Measurements from ENCODE around the gene GTF3C2.
"Not testable (repeated sequence)": the region's sequence is repeated elsewhere in the genome, so short reads cannot be mapped to it uniquely, and the experiment has no call there.

The GTF3C2 gene

GRCh38 chr2:27354597-27354927 is 2.0 kb downstream of the GTF3C2 start:
- H3K4me3 ChIP-seq (ENCODE audit: low read length) = no peak overlapping the region
- no peak for DNase-seq (ENCODE audit: low read depth)
- no peak for TF ChIP-seq CTCF (conservative IDR thresholded peaks at IDR 0.05; ENCODE audit: low read length)

- TF ChIP-seq CTCF (conservative IDR thresholded peaks at IDR 0.05; ENCODE audit: low read length) = no peak
- peak; percentile 20 for DNase-seq (ENCODE audit: low read depth)
Observed at GRCh38 chr2:27353762-27354596, 2.6 kb downstream of the GTF3C2 start.

GRCh38 chr2:27353386-27353761 is 3.2 kb downstream of the GTF3C2 start:
- not testable (repeated sequence) for DNase-seq (ENCODE audit: low read depth); H3K4me3 ChIP-seq (ENCODE audit: low read length)

More at GRCh38 chr2:27353762-27354596, 2.6 kb downstream of the GTF3C2 start:
- no peak overlapping the region for H3K4me3 ChIP-seq (ENCODE audit: low read length)

GRCh38 chr2:27351802-27352598 is 4.6 kb downstream of the GTF3C2 start:
- no peak for TF ChIP-seq CTCF (conservative IDR thresholded peaks at IDR 0.05; ENCODE audit: low read length)
- H3K4me3 ChIP-seq (ENCODE audit: low read length) = no peak overlapping the region
- DNase-seq (ENCODE audit: low read depth) = no peak

- no peak for TF ChIP-seq CTCF (conservative IDR thresholded peaks at IDR 0.05; ENCODE audit: low read length)
- H3K4me3 ChIP-seq (ENCODE audit: low read length) = no peak overlapping the region
- DNase-seq (ENCODE audit: low read depth) = no peak
Observed at GRCh38 chr2:27350106-27350693, 6.4 kb downstream of the GTF3C2 start.

GRCh38 chr2:27347641-27348040 is 8.9 kb downstream of the GTF3C2 start:
- DNase-seq (ENCODE audit: low read depth) = no peak
- TF ChIP-seq CTCF (conservative IDR thresholded peaks at IDR 0.05; ENCODE audit: low read length) = no peak
- no peak overlapping the region for H3K4me3 ChIP-seq (ENCODE audit: low read length)

- DNase-seq (ENCODE audit: low read depth) = no peak
- H3K4me3 ChIP-seq (ENCODE audit: low read length) = no peak overlapping the region
- no peak for TF ChIP-seq CTCF (conservative IDR thresholded peaks at IDR 0.05; ENCODE audit: low read length)
Observed at GRCh38 chr2:27336173-27336572, 20.4 kb downstream of the GTF3C2 start.
